ENCODE data around the gene WNK3. TPM values are rescaled to one million over a fixed set of nuclear protein-coding genes. Genes with fewer than 3 reads are reported as not detected.

WNK3 gene
- polyA plus RNA-seq, 1 of the 3 experiments (the other 2 are of a cell fraction): 0.54 TPM

GRCh38 chrX:54292755-54293154, 65.1 kb downstream of the WNK3 start (continued):
- TF ChIP-seq RXRA (IDR thresholded peaks at IDR 0.05; ENCODE audit: borderline replicate concordance, low read depth): no peak
- TF ChIP-seq EP300 (IDR thresholded peaks at IDR 0.05; ENCODE audit: borderline replicate concordance in 1 of 2, low read depth in 1 of 2, low read length in 1 of 2): no peak
- no peak for TF ChIP-seq FOXM1 (IDR thresholded peaks at IDR 0.05; ENCODE audit: low read depth)
- no peak for TF ChIP-seq MAX (IDR thresholded peaks at IDR 0.05; ENCODE audit: low read depth)

GRCh38 chrX:54291758-54292157, 66.1 kb downstream of the WNK3 start:
- H3K27ac ChIP-seq (ENCODE audit: low read depth in 2 of 2, low read length in 1 of 2): no peak overlapping the region
- H3K4me3 ChIP-seq (ENCODE audit: low read depth in 2 of 2, low read length in 1 of 2): no peak overlapping the region
- ChIA-PET CTCF (interaction anchor here (0.6 kb wide), 1 partner anchor 216 kb away, joined by 3 read pairs; no protein-coding TSS in a partner anchor), POLR2A (no interaction called here)
- peaks cover 0 to 2% of the 10 kb centered on the region in 2 experiments for H3K36me3 ChIP-seq (replicated peaks in 1 of 2; ENCODE audit: control insufficient read depth in 1 of 2, insufficient read depth in 2 of 2, low read length in 1 of 2)
- no peak overlapping the region for H3K9ac ChIP-seq
- H4K20me1 ChIP-seq (ENCODE audit: insufficient read depth): no peaks in the 10 kb centered on the region
- H3K4me1 ChIP-seq (ENCODE audit: control insufficient read depth in 1 of 2, insufficient read depth in 2 of 2, low read depth in 1 of 2, low read length in 1 of 2): no peaks in the 10 kb centered on the region
- no peaks in the 10 kb centered on the region; the same call in 1 of the 2 replicates for H3K27me3 ChIP-seq (ENCODE audit: insufficient read depth)
- H3K4me2 ChIP-seq: no peak overlapping the region
- DNase-seq: no peak
- 45% methylated on average over 2 of the region's 2 CpGs for WGBS (ENCODE audit: low lambda C conversion rate)
- H3F3A ChIP-seq (replicated peaks; ENCODE audit: insufficient read depth): no peaks in the 10 kb centered on the region
- TF ChIP-seq CHD2 (IDR thresholded peaks at IDR 0.05; ENCODE audit: low read length, partially characterized antibody) (no peak), USF2 (IDR thresholded peaks at IDR 0.05; ENCODE audit: borderline replicate concordance, low read depth, low read length) (no peak), ELF1 (IDR thresholded peaks at IDR 0.05) (no peak), REST (IDR thresholded peaks at IDR 0.05; ENCODE audit: low read depth, low read length) (no peak), YY1 (IDR thresholded peaks at IDR 0.05; ENCODE audit: low read depth) (no peak), TAF1 (IDR thresholded peaks at IDR 0.05; ENCODE audit: borderline replicate concordance, low read depth, low read length) (no peak)
- no peaks in the 10 kb centered on the region for H3K9me2 ChIP-seq
- H3K9me3 ChIP-seq: no peaks in the 10 kb centered on the region
- H2AFZ ChIP-seq (ENCODE audit: low read depth): no peak overlapping the region
- no peaks in the 10 kb centered on the region for H3K79me2 ChIP-seq (ENCODE audit: insufficient read depth)

- Histone ChIP-seq H3K36me3 (replicated peaks in 1 of 2; ENCODE audit: control insufficient read depth in 1 of 2, insufficient read depth in 2 of 2, low read length in 1 of 2) (peaks cover 0 to 2% of the 10 kb centered on the region in 2 experiments), H3K27ac (ENCODE audit: low read depth in 2 of 2, low read length in 1 of 2) (no peak overlapping the region), H3K79me2 (ENCODE audit: insufficient read depth) (no peaks in the 10 kb centered on the region), H3F3A (replicated peaks; ENCODE audit: insufficient read depth) (no peaks in the 10 kb centered on the region), H3K4me2 (no peak overlapping the region), H2AFZ (ENCODE audit: low read depth) (no peak overlapping the region), H3K9me3 (no peaks in the 10 kb centered on the region), H4K20me1 (ENCODE audit: insufficient read depth) (no peaks in the 10 kb centered on the region), H3K9me2 (no peaks in the 10 kb centered on the region), H3K4me3 (ENCODE audit: low read depth in 2 of 2, low read length in 1 of 2) (no peak overlapping the region), H3K4me1 (ENCODE audit: control insufficient read depth in 1 of 2, insufficient read depth in 2 of 2, low read depth in 1 of 2, low read length in 1 of 2) (no peaks in the 10 kb centered on the region), H3K27me3 (ENCODE audit: insufficient read depth) (no peaks in the 10 kb centered on the region; the same call in 1 of the 2 replicates), H3K9ac (no peak overlapping the region)
- 39% methylated on average over 2 of the region's 2 CpGs for WGBS (ENCODE audit: low lambda C conversion rate)
- DNase-seq: no peak
- CTCF ChIA-PET: no interaction called here
- POLR2A ChIA-PET: no interaction called here
- TF ChIP-seq REST (IDR thresholded peaks at IDR 0.05; ENCODE audit: low read depth, low read length) (no peak), SMC3 (IDR thresholded peaks at IDR 0.05; ENCODE audit: low read depth, low read length) (no peak), FOSL2 (IDR thresholded peaks at IDR 0.05; ENCODE audit: borderline replicate concordance, low read depth) (no peak)
Measured at GRCh38 chrX:54288968-54289367, 68.9 kb downstream of the WNK3 start.
